K562 (cell line): ENCODE data around the gene ZNF790. TPM values are rescaled to one million over a fixed set of nuclear protein-coding genes. Genes with fewer than 3 reads are reported as not detected.

Experiments
- BDP1 ChIP-seq: IDR thresholded peaks from 3 replicates; pipeline ENCODE4 v1.6.1; 2011; ENCODE audit not compliant: insufficient read length, insufficient read depth
- CAMTA2 ChIP-seq: fragments of 250-450 bp; sonication (Bioruptor Pico); conservative IDR thresholded peaks from 2 replicates; pipeline ENCODE4 v1.5.1; 2022
- DDX20 ChIP-seq: fragments of 450-650 bp; IDR thresholded peaks from 2 replicates; pipeline ENCODE4 v1.6.1; 2016; ENCODE audit warnings: missing genetic modification characterization, low read depth, mild to moderate bottlenecking, missing compliant biosample characterization, moderate library complexity
- DNMT1 ChIP-seq: fragments of 450-650 bp; IDR thresholded peaks from 2 replicates; pipeline ENCODE4 v1.6.1; 2016; ENCODE audit warnings: antibody characterized with exemption, mild to moderate bottlenecking
- FIP1L1 ChIP-seq: fragments of 200-400 bp; formaldehyde crosslinking; IDR thresholded peaks from 2 replicates; pipeline ENCODE4 v1.6.1; 2018; ENCODE audit warnings: mild to moderate bottlenecking, low read depth, low read length; ENCODE audit not compliant: poor library complexity, severe bottlenecking
- HNRNPL ChIP-seq: fragments of 200-400 bp; formaldehyde crosslinking; IDR thresholded peaks from 2 replicates; pipeline ENCODE4 v1.6.1; 2017; ENCODE audit warnings: low read depth, mild to moderate bottlenecking, low read length
- PHTF2 ChIP-seq: fragments of 250-450 bp; sonication (Bioruptor Pico); IDR thresholded peaks from 2 replicates; pipeline ENCODE4 v1.5.0; 2021; ENCODE audit warnings: mild to moderate bottlenecking
- SNIP1 ChIP-seq: fragments of 450-650 bp; IDR thresholded peaks from 2 replicates; pipeline ENCODE4 v1.7.1; 2017; ENCODE audit warnings: low read depth, mild to moderate bottlenecking
- ZNF140 ChIP-seq: fragments of 250-450 bp; sonication (Bioruptor Pico); IDR thresholded peaks from 2 replicates; pipeline ENCODE4 v1.8.0; 2021; ENCODE audit warnings: moderate library complexity, mild to moderate bottlenecking, inconsistent platforms
- ZNF217 ChIP-seq: sonication (generic); formaldehyde crosslinking; IDR thresholded peaks from 2 replicates; pipeline ENCODE4 v1.8.0; 2022; ENCODE audit warnings: mild to moderate bottlenecking, missing genetic modification reagents
- ZNF551 ChIP-seq: fragments of 250-450 bp; sonication (Bioruptor Pico); IDR thresholded peaks from 2 replicates; pipeline ENCODE4 v1.5.0; 2021; ENCODE audit warnings: mild to moderate bottlenecking, moderate library complexity
- polyA plus RNA-seq, 8 experiments: library from polyadenylated mRNA; depleted of rRNA in 4 of 8; stranded (reverse) in 5 of 8; unstranded in 3 of 8; fragments of >200 nt; fragmentation: Nextera tagmentation in 2 of 8; fragmentation: Illumina TruSeq in 1 of 8; extraction: Ambion mirVana in 2 of 8; extraction: Trizol in 1 of 8; gene quantifications; 2 replicates each; pipeline versions ENCODE4 v1.2.1 to v1.2.3, GENCODE V29; 2011 to 2014; ENCODE audit warnings: inconsistent platforms in 1 of 8, missing spikeins in 1 of 8
- total RNA-seq, 7 experiments: library from RNA; depleted of rRNA in 6 of 7; stranded (reverse); fragments of >200 nt in 6 of 7; fragmentation: Illumina TruSeq in 2 of 7; extraction: Trizol in 2 of 7; gene quantifications; 2 replicates each; pipeline versions ENCODE4 v1.2.1 to v1.2.3, GENCODE V29; 2011 to 2021; ENCODE audit warnings: low replicate concordance in 1 of 7
- TF ChIP-seq, protein P1 (sequence below): IDR thresholded peaks from 2 replicates; pipeline ENCODE4 v1.6.1; 2011; ENCODE audit not compliant: insufficient read length; ENCODE audit errors: extremely low read depth
- TF ChIP-seq, protein P2 (sequence below), 2 experiments: fragments of 450-650 bp in 1 of 2; IDR thresholded peaks; 2 replicates each; pipeline ENCODE4 v1.6.1; 2011 to 2017; ENCODE audit warnings: low read depth in 2 of 2, antibody characterized with exemption in 1 of 2, borderline replicate concordance in 1 of 2, low read length in 1 of 2, mild to moderate bottlenecking in 1 of 2, mixed read lengths in 1 of 2; ENCODE audit not compliant: control insufficient read depth in 1 of 2
- TF ChIP-seq, protein P3 (sequence below), 3 experiments: fragments of 200-800 bp in 1 of 3; fragments of 250-450 bp in 1 of 3; fragments of 450-650 bp in 1 of 3; sonication (Bioruptor Pico) in 1 of 3; sonication (Bioruptor generic) in 1 of 3; formaldehyde crosslinking in 1 of 3; IDR thresholded peaks; 2 replicates each; pipeline versions ENCODE4 v1.6.1 to v1.8.0; 2016 to 2022; ENCODE audit warnings: mild to moderate bottlenecking in 2 of 3, missing genetic modification characterization in 2 of 3, missing compliant biosample characterization in 1 of 3, moderate library complexity in 1 of 3

ZNF790 gene
- total and polyA plus RNA-seq, 9 of the 15 experiments (the other 6 are each of a cell fraction or from before 2014, with no cell fraction given) = 0.33 to 1.7 (median 0.53) TPM

DNA sequence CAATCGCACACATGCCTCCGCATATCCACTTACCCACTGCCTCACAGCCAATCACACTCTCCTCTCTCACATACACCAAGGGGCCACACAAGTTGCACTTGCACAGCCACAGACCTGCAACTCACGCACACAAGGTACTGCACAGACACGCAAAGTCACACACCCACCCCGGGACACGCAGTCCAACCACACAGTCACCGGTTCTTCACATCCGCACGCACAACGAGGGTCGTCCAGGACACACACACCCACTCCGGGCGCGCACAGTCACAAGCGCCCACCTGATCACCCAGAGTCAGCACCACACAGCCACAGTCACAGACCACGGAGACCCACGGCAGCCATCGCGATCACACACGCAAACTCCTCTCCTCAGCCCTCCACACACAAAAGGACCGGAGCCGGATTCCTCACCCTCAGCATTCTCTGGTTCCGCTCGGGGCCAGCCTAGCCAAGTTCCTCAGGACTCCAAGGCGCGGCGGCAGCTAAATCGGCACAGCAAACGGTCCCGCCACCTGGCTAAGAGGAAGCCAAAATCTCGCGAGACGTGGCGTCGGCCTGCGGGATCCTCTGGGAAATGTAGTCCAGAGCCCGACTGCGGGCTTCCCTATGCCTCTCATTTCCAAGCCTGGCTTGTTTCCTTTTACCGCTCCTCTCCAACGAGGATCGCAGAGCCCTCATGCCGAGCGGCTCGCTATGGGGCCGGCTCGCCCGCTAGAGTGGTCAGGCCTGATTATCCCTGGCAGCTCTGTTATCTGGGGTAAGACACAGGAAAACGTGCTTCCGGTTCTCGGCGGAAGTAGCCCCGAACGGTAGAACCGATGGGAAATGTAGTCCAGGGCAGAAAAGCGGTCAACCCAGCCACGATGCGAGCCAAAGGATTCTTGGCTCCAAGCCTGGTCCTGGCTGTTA, 65.6 kb downstream of the ZNF790 start, which contains the start of gene ZNF850 (continued):
- TF ChIP-seq, protein P1, sequence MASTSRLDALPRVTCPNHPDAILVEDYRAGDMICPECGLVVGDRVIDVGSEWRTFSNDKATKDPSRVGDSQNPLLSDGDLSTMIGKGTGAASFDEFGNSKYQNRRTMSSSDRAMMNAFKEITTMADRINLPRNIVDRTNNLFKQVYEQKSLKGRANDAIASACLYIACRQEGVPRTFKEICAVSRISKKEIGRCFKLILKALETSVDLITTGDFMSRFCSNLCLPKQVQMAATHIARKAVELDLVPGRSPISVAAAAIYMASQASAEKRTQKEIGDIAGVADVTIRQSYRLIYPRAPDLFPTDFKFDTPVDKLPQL = no peak
- TF ChIP-seq PHTF2 (no peak), FIP1L1 (no peak), HNRNPL (no peak), BDP1 (no peak), ZNF140 (no peak), DDX20 (tag) (no peak), DNMT1 (no peak), SNIP1 (no peak), ZNF217 (CRISPR knock-in tag) (no peak), ZNF551 (no peak), CAMTA2 (CRISPR knock-in tag) (no peak)
- TF ChIP-seq, protein P2, sequence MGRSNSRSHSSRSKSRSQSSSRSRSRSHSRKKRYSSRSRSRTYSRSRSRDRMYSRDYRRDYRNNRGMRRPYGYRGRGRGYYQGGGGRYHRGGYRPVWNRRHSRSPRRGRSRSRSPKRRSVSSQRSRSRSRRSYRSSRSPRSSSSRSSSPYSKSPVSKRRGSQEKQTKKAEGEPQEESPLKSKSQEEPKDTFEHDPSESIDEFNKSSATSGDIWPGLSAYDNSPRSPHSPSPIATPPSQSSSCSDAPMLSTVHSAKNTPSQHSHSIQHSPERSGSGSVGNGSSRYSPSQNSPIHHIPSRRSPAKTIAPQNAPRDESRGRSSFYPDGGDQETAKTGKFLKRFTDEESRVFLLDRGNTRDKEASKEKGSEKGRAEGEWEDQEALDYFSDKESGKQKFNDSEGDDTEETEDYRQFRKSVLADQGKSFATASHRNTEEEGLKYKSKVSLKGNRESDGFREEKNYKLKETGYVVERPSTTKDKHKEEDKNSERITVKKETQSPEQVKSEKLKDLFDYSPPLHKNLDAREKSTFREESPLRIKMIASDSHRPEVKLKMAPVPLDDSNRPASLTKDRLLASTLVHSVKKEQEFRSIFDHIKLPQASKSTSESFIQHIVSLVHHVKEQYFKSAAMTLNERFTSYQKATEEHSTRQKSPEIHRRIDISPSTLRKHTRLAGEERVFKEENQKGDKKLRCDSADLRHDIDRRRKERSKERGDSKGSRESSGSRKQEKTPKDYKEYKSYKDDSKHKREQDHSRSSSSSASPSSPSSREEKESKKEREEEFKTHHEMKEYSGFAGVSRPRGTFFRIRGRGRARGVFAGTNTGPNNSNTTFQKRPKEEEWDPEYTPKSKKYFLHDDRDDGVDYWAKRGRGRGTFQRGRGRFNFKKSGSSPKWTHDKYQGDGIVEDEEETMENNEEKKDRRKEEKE (IDR thresholded peaks at IDR 0.05; ENCODE audit: borderline replicate concordance in 1 of 2, control insufficient read depth in 1 of 2, low read depth in 2 of 2, low read length in 1 of 2) = no peak
- TF ChIP-seq, protein P3, sequence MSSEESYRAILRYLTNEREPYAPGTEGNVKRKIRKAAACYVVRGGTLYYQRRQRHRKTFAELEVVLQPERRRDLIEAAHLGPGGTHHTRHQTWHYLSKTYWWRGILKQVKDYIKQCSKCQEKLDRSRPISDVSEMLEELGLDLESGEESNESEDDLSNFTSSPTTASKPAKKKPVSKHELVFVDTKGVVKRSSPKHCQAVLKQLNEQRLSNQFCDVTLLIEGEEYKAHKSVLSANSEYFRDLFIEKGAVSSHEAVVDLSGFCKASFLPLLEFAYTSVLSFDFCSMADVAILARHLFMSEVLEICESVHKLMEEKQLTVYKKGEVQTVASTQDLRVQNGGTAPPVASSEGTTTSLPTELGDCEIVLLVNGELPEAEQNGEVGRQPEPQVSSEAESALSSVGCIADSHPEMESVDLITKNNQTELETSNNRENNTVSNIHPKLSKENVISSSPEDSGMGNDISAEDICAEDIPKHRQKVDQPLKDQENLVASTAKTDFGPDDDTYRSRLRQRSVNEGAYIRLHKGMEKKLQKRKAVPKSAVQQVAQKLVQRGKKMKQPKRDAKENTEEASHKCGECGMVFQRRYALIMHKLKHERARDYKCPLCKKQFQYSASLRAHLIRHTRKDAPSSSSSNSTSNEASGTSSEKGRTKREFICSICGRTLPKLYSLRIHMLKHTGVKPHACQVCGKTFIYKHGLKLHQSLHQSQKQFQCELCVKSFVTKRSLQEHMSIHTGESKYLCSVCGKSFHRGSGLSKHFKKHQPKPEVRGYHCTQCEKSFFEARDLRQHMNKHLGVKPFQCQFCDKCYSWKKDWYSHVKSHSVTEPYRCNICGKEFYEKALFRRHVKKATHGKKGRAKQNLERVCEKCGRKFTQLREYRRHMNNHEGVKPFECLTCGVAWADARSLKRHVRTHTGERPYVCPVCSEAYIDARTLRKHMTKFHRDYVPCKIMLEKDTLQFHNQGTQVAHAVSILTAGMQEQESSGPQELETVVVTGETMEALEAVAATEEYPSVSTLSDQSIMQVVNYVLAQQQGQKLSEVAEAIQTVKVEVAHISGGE (CRISPR knock-in tag; IDR thresholded peaks at IDR 0.05) = peak; percentile 82 to 96 (median 87); a peak in 5 of 6 replicates
- TF ChIP-seq, all 486 proteins: peak for 87
